ENCODE data around the gene UBAP2. TPM values are rescaled to one million over a fixed set of nuclear protein-coding genes. Genes with fewer than 3 reads are reported as not detected.

Gene UBAP2
- total and polyA plus RNA-seq, 2 of the 4 experiments (the other 2 are of a cell fraction): 12.9 to 25.5 TPM

GRCh38 chr9:34025062-34025461, 23.6 kb downstream of the UBAP2 start:
- Histone ChIP-seq H3K4me1 (ENCODE audit: control insufficient read depth, insufficient read depth, low read length) (no peaks in the 10 kb centered on the region), H3K9me3 (ENCODE audit: control insufficient read depth, insufficient read depth, low read length) (no peaks in the 10 kb centered on the region), H3K4me2 (ENCODE audit: low read depth, low read length) (no peak overlapping the region; the same call in 1 of the 2 replicates), H3K56ac (ENCODE audit: extremely low read depth, insufficient read depth, low read length) (no peak overlapping the region), H2BK5ac (ENCODE audit: low read depth, low read length, poor library complexity, severe bottlenecking) (no peak overlapping the region), H3K36me3 (ENCODE audit: control insufficient read depth, insufficient read depth, low read length) (peaks cover 5% of the 10 kb centered on the region), H3K27ac (ENCODE audit: insufficient read depth, low read length) (no peak overlapping the region), H2AFZ (replicated peaks; ENCODE audit: low read length, poor library complexity) (no peak overlapping the region), H2AK9ac (replicated peaks; ENCODE audit: low read depth, low read length, poor library complexity) (no peak overlapping the region), H2AK5ac (ENCODE audit: low read depth, low read length) (no peak overlapping the region), H4K91ac (ENCODE audit: insufficient read depth, low read depth, low read length) (no peak overlapping the region), H3K9ac (ENCODE audit: low read depth, low read length) (no peak overlapping the region), H4K5ac (ENCODE audit: low read depth, low read length) (no peak overlapping the region), H3K18ac (ENCODE audit: low read depth, low read length) (no peak overlapping the region), H3K9me1 (ENCODE audit: insufficient read depth, low read length) (peaks cover 3% of the 10 kb centered on the region; the same call in 1 of the 2 replicates), H3K14ac (replicated peaks; ENCODE audit: low read depth, low read length) (no peak overlapping the region), H2BK120ac (ENCODE audit: low read depth, low read length) (no peak overlapping the region), H3K23ac (ENCODE audit: low read depth, low read length) (no peak overlapping the region), H3K79me1 (ENCODE audit: low read depth in 1 of 2, low read length in 2 of 2) (peaks cover 9 to 48% of the 10 kb centered on the region in 2 experiments), H3K4ac (ENCODE audit: low read depth, low read length) (no peak overlapping the region), H2BK15ac (ENCODE audit: low read depth, low read length) (no peak overlapping the region), H4K20me1 (ENCODE audit: insufficient read depth, low read length) (peaks cover 27% of the 10 kb centered on the region; the same call in 1 of the 2 replicates), H3K4me3 (ENCODE audit: insufficient read depth, low read depth, low read length) (no peak overlapping the region), H4K8ac (ENCODE audit: low read depth in 2 of 2, low read length in 2 of 2) (no peak overlapping the region), H2BK20ac (ENCODE audit: low read depth, low read length) (no peak overlapping the region), H3K27me3 (ENCODE audit: control insufficient read depth, insufficient read depth, low read length) (no peaks in the 10 kb centered on the region)
- in situ Hi-C loops (cut with MboI; ENCODE audit: low sequenced_read_pairs): no loop called here
- ChIA-PET POLR2A (ENCODE audit: unreplicated experiment) (interaction anchor here (0.6 kb wide), 1 partner anchor 36 kb away, joined by 3 read pairs; no protein-coding TSS in a partner anchor), CTCF (interaction anchor here (0.6 kb wide), 1 partner anchor 1072 kb away, joined by 4 read pairs; no protein-coding TSS in a partner anchor)
- intact Hi-C loops (cut with micrococcal nuclease): no loop called here
- ATAC-seq (ENCODE audit: low read depth) (no peak; the same call in 1 of the 2 replicates), DNase-seq (peak; percentile 40)
- no peak for TF ChIP-seq RFX5 (IDR thresholded peaks at IDR 0.05; ENCODE audit: low read depth, low read length)
- TF ChIP-seq NFE2L2 (IDR thresholded peaks at IDR 0.05; ENCODE audit: low read depth, low read length): no peak
- TF ChIP-seq CHD1 (IDR thresholded peaks at IDR 0.05; ENCODE audit: low read depth, low read length): no peak
- no peak for TF ChIP-seq BHLHE40 (IDR thresholded peaks at IDR 0.05; ENCODE audit: low read depth, low read length)
- TF ChIP-seq FOS (IDR thresholded peaks at IDR 0.05; ENCODE audit: low read depth, low read length): no peak
- no peak for TF ChIP-seq MXI1 (IDR thresholded peaks at IDR 0.05; ENCODE audit: borderline replicate concordance, low read depth, low read length)
- TF ChIP-seq USF2 (IDR thresholded peaks at IDR 0.05; ENCODE audit: low read depth, low read length): no peak
- TF ChIP-seq CTCF (conservative IDR thresholded peaks at IDR 0.05; ENCODE audit: low read depth, low read length): no peak
- no peak for TF ChIP-seq POLR2A (IDR thresholded peaks at IDR 0.05; ENCODE audit: low read depth, low read length)
- no peak for TF ChIP-seq CEBPB (IDR thresholded peaks at IDR 0.05; ENCODE audit: low read depth, low read length)
- TF ChIP-seq RAD21 (IDR thresholded peaks at IDR 0.05; ENCODE audit: low read length): no peak
- no peak for TF ChIP-seq SMC3 (IDR thresholded peaks at IDR 0.05; ENCODE audit: low read depth, low read length)
- TF ChIP-seq, protein P1, sequence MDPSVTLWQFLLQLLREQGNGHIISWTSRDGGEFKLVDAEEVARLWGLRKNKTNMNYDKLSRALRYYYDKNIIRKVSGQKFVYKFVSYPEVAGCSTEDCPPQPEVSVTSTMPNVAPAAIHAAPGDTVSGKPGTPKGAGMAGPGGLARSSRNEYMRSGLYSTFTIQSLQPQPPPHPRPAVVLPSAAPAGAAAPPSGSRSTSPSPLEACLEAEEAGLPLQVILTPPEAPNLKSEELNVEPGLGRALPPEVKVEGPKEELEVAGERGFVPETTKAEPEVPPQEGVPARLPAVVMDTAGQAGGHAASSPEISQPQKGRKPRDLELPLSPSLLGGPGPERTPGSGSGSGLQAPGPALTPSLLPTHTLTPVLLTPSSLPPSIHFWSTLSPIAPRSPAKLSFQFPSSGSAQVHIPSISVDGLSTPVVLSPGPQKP (IDR thresholded peaks at IDR 0.05; ENCODE audit: borderline replicate concordance, low read depth, low read length): no peak
- no CpG with 5 or more reads among the region's 1 CpG for WGBS, 2 experiments (ENCODE audit: extremely low coverage in 2 of 2, insufficient read length in 1 of 2)
- dilution Hi-C loops (cut with HindIII; ENCODE audit: low sequenced_read_pairs, unreplicated experiment): no loop called here
- no TSS peak for BruUV-seq (replicated peaks)
